ENCODE data around the gene RPL27A. TPM values are rescaled to one million over a fixed set of nuclear protein-coding genes. Genes with fewer than 3 reads are reported as not detected.

Gene RPL27A
- total and polyA plus RNA-seq, 2 of the 8 experiments (the other 6 are each of a cell fraction or from before 2014, with no cell fraction given): 1,756 to 1,777 TPM

- H3K9ac ChIP-seq (replicated peaks in 1 of 4; ENCODE audit: extremely low read depth in 1 of 4, low read depth in 3 of 4, low read length in 3 of 4): no peak overlapping the region; a peak in 1 of 7 replicates
- H4K91ac ChIP-seq (replicated peaks; ENCODE audit: insufficient read length, low read length): no peak overlapping the region
- no peaks in the 10 kb centered on the region for H3K36me3 ChIP-seq (ENCODE audit: control insufficient read depth in 2 of 4, insufficient read depth in 4 of 4, low read length in 3 of 4)
- ChIA-PET CTCF (ENCODE audit: partially characterized antibody) (interaction anchor here (0.7 to 2.4 kb wide), 8 partner anchors 8 to 319 kb away, joined by 3 to 9 read pairs (median 6); no protein-coding TSS in a partner anchor), POLR2A (ENCODE audit: partially characterized antibody) (interaction anchor here (1.0 to 1.2 kb wide), 2 partner anchors 9 to 42 kb away, joined by 3 to 7 read pairs; no protein-coding TSS in a partner anchor)
- H2BK12ac ChIP-seq (ENCODE audit: low read depth, low read length): no peak overlapping the region
- H2AK5ac ChIP-seq (ENCODE audit: low read depth, low read length): no peak overlapping the region
- TF ChIP-seq TAF1 (IDR thresholded peaks at IDR 0.05; ENCODE audit: low read depth, low read length) (no peak), JUN (IDR thresholded peaks at IDR 0.05; ENCODE audit: low read depth, low read length) (no peak), SP4 (IDR thresholded peaks at IDR 0.05; ENCODE audit: low read length) (no peak), CBX5 (IDR thresholded peaks at IDR 0.05; ENCODE audit: low read depth, low read length) (no peak), SIX5 (IDR thresholded peaks at IDR 0.05; ENCODE audit: low read depth, low read length) (no peak), TAF7 (optimal IDR thresholded peaks at IDR 0.05; ENCODE audit: borderline replicate concordance, low read depth, low read length) (no peak), YY1 (IDR thresholded peaks at IDR 0.05; ENCODE audit: low read depth, low read length) (no peak)
- no peaks in the 10 kb centered on the region for H3K9me3 ChIP-seq (ENCODE audit: insufficient read depth in 2 of 2, low read depth in 1 of 2, low read length in 1 of 2)
- no peak overlapping the region for H4K8ac ChIP-seq (ENCODE audit: extremely low read depth, insufficient read depth, low read length)
- H3K4ac ChIP-seq (replicated peaks; ENCODE audit: insufficient read length, low read depth, low read length): no peak overlapping the region
- DNase-seq (ENCODE audit: low read depth in 1 of 2, low spot score in 2 of 2) (no peak), FAIRE-seq (no peak)
- H3K4me2 ChIP-seq (ENCODE audit: insufficient read depth in 1 of 2, low read depth in 2 of 2, low read length in 2 of 2): no peak overlapping the region
- no peak overlapping the region for H3K14ac ChIP-seq (ENCODE audit: insufficient read length)
- no peak overlapping the region for H3K18ac ChIP-seq (ENCODE audit: extremely low read depth, low read length)
- H2AFZ ChIP-seq (ENCODE audit: low read length): no peak overlapping the region
- H3K79me1 ChIP-seq (ENCODE audit: low read depth, low read length): no peaks in the 10 kb centered on the region; the same call in 1 of the 2 replicates
- no peak overlapping the region for H2BK20ac ChIP-seq (ENCODE audit: low read length)
- no peaks in the 10 kb centered on the region for H3K79me2 ChIP-seq (ENCODE audit: control insufficient read depth in 1 of 2, insufficient read depth in 2 of 2, low read length in 2 of 2)
- H3K4me1 ChIP-seq (replicated peaks in 1 of 4; ENCODE audit: control insufficient read depth in 3 of 4, insufficient read depth in 4 of 4, low read length in 3 of 4): peaks cover 0 to 6% (median 2%) of the 10 kb centered on the region in 4 experiments; a peak in 3 of 7 replicates
- no peak overlapping the region for H3K56ac ChIP-seq (replicated peaks; ENCODE audit: insufficient read length, low read depth, low read length)
- H4K20me1 ChIP-seq (replicated peaks in 1 of 2; ENCODE audit: control insufficient read depth in 1 of 2, insufficient read depth in 2 of 2, low read length in 2 of 2): no peaks in the 10 kb centered on the region
- WGBS, 2 experiments (ENCODE audit: extremely low coverage in 1 of 2, insufficient coverage in 1 of 2, insufficient read length in 1 of 2, insufficient replicate concordance in 2 of 2, low coverage in 1 of 2, low lambda C conversion rate in 2 of 2, missing lambda C conversion rate in 1 of 2): 93% methylated on average over 6 of the region's 6 CpGs; no CpG with 5 or more reads in 1 of the 2 experiments
- H2BK15ac ChIP-seq (ENCODE audit: low read length): no peak overlapping the region
- no peak overlapping the region for H3K27ac ChIP-seq (ENCODE audit: low read depth, low read length)
- no peak overlapping the region for H3K4me3 ChIP-seq (ENCODE audit: extremely low read depth in 1 of 4, insufficient read depth in 2 of 4, low read depth in 3 of 4, low read length in 4 of 4)
- no peaks in the 10 kb centered on the region for H3K27me3 ChIP-seq (replicated peaks in 1 of 4; ENCODE audit: control insufficient read depth in 3 of 4, extremely low read depth in 1 of 4, insufficient read depth in 3 of 4, low read length in 3 of 4)
- no peak overlapping the region for H3K23ac ChIP-seq (ENCODE audit: insufficient read length)
- no peaks in the 10 kb centered on the region for H3K23me2 ChIP-seq (ENCODE audit: low read depth, low read length)
- H2BK5ac ChIP-seq (ENCODE audit: low read depth, low read length): no peak overlapping the region
- H2BK120ac ChIP-seq (replicated peaks; ENCODE audit: low read depth, low read length): no peak overlapping the region
- no peak overlapping the region for H4K5ac ChIP-seq (ENCODE audit: insufficient read length, low read depth, low read length)
Observed at GRCh38 chr11:8729067-8729466, 46.5 kb downstream of the RPL27A start.

All from H1 (cell line).